ENCODE measurements around the gene SLC35E1.

- TF ChIP-seq CTCF (IDR thresholded peaks at IDR 0.05) = no peak
- TF ChIP-seq POLR2A (IDR thresholded peaks at IDR 0.05) = no peak
- no peak for TF ChIP-seq POLR2AphosphoS5 (IDR thresholded peaks at IDR 0.05)
Observed at GRCh38 chr19:16588824-16589577, 16.8 kb upstream of the SLC35E1 start.
